Activated CD8-positive, alpha-beta memory T cell treated with anti-CD3 and anti-CD28 coated beads for 24 hours (primary cell): ENCODE measurements around the gene DLGAP1.

Experiments
- DNase-seq: peaks from one replicate; pipeline ENCODE4 v3.0.0-alpha.2; 2020

Gene DLGAP1

GRCh38 chr18:3758531-3758930 is 696.6 kb downstream of the DLGAP1 start:
- no peak for DNase-seq

GRCh38 chr18:3757361-3757760 is 697.7 kb downstream of the DLGAP1 start:
- no peak for DNase-seq

DNA sequence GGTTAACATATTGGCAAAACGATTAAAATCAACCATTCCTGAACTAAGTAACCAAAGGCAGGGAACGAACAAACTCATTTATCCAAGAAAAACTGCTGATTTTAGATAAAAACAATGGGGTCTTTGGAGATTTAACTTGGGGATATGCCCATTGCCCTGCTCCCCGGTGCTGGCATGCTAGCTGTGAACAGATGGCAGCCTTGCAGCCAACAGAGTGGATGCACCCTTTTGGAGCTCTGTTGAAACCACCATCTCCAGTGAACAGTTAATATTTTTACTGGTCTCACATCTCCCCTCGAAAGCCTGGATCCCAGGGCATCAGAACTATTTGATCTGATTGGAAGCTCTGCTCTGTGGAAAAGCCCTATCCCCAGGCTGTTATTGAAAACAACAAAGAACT is 702.0 kb downstream of the DLGAP1 start:
- no peak for DNase-seq

GRCh38 chr18:3748086-3748485 is 707.0 kb downstream of the DLGAP1 start:
- DNase-seq = no peak

DNA sequence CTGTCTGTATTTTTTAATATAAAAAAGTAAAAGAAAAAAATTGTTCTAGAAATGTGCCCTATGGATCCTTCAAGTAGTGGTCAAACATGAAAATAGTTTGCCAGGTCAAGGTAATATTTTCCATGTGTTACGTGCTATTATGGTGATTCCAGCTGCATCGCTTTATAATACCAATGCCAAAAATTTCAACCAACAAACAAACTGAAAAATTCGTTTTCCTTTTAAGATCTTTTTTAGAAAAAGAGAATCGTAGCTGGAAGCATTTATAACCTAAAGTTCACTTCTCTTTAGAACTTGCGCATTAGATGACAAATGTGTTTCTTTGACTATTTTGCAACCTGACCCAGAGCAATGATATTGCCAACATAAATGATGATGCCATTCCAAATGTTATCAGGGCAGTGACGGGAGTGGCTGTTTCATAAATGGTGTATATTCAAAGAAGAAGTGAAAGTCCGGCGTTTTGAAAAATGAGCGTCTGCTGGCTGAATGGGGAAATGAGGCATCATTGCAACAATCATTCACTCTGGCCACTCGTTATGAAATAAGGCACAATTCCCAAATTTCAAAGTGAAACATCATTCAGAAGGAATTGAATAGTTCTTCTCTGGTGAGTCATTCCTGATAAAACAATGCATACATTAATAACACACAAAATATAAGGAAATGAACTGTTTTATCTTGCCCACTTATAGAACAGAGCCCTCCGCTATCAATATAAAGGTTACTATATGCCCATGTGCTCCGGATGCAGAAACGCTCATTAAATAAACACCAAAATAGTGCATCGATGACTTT is 707.7 kb downstream of the DLGAP1 start:
- DNase-seq = no peak

GRCh38 chr18:3742541-3742940 is 712.6 kb downstream of the DLGAP1 start:
- no peak for DNase-seq

DNA sequence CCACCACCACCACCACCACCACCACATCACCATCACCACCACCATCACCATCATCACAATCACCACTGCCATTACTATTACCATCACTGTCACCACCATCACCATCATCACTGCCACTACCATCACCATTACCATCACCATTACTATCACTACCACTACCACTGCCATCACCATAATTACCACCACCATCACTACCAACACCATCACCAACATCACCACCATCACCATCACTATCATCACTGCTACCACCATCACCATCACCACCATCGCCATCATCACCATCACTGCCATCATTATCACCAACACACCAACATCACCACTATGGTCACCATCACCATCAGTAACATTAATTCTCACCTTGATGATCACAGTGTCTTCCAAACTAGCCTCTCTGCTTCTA is 713.8 kb downstream of the DLGAP1 start:
- no peak for DNase-seq

DNA sequence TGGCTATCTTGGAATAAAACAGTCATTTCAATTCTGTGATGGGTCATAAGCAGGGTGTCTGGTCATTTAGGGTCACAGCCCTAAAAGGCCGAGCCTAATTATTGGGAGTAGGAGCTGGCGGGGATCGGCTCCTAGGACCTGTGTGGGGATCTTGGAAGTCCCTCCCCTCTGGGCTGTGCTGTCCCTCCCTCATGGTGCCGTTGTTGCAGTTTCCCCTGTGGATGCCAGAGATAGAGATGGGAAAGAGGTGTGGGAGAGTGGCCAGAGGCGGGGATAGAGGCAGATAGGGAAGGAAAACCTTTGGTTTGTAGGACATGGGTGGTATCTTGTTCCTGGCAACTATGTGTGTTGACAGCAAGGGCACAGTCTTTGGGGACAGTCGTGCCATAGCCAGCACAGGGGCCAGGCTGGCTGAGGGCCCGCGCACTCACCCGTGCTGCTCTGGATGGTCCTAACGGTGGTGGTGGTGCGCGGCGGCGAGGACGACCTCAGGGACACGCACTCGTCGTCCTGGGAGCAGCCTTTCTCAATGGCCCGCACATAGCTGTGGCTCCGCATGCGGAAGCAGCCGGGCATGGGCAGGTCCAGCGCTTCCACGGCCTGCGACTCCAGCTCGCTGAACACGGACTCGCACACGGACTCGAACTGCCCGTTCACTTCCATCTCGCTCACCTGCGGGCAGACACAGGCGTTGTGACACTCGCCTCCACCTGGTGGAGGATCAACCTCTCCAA is 726.2 kb downstream of the DLGAP1 start:
- no peak for DNase-seq

GRCh38 chr18:3727274-3727673 is 727.8 kb downstream of the DLGAP1 start:
- DNase-seq = no peak

DNA sequence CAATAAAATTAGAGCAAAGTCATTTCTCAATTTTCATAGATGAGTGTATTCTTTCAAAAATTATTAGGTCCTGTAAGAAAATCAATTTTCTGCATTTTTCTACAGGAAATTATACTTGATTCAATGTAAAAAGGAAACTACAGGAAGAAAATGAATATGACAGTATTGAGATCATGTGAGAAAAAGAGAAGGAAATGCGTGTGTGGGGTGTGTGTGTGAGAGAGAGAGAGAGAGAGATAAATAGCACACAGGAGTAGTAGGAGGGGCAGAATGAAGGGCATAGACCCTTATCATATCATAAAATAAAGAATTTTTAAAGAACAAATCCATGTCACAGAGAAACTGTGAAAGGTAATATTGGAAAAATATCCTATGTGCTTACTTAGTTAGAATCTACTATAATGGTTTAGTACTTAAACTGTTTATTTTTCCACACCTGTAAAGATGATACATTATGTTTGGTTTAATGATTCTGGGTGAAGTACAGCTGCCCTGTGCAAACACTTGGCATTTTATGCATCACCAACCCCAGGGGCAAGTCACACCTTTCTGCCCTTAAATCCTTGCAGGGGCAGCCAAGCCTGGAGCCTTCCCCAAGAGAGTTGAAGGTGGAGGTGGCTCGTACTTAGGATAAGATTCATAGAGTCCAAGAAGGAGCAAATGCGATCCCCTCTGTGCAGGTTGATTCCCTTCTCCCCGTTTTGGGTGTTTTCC is 728.7 kb downstream of the DLGAP1 start:
- no peak for DNase-seq

- no peak for DNase-seq
Measured at GRCh38 chr18:3725115-3725514, 730.0 kb downstream of the DLGAP1 start.

DNA sequence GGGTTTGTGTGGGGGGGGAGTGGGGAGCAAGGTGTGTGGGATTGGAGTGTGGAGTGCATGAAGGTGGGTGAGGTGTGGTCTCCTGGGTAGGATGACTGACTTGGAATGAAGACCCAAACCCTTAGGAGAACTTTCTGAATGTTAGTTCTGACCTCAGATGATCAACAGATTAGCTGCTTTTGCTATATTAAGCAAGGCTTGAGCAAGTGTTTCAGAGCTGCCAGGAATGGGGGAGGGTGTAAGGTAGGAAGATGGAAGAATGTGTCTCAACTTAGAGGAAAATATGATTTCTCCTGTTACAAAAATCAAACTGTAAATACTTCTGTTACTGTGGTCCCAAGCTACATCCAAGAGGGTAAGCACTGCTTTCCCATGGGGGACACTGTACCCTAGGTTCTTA is 731.6 kb downstream of the DLGAP1 start:
- no peak for DNase-seq

DNA sequence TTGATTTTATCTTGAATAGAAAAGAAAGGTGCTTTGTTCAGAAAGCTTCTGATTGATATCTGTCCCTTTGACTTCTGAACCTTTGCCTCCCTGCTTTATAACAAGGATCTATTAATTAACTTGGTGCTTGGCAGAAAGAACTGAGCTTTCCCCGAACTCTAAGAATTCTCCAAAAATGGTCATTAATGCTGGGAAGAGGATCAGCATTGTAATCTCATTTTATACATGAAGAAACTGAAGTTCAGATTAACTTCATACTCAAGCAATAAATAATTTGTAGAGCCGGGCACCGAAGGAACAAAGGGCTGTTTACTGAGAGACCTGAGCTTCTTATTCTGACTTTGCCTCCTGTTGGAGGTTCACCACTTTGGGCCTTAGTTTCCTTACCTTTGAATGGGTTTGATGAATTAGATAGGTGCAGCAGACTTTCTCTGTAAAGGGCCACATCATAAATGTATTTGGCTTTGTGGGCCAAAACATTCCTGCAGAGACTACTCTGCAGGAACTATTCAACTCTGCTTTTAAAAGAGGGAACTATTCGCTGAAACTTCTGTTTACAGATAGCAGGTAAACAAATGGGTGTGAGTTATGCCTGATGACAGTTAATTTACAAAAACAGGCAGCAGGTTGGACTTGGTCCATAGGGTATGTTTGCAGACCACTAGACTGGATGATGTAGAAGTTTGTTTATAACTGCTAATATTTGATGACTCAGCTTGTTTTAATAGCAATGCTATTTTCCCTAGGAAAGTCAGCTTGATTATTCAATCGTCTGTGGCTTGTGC is 732.3 kb downstream of the DLGAP1 start:
- no peak for DNase-seq

- DNase-seq = no peak
Measured at GRCh38 chr18:3721771-3722648, 733.1 kb downstream of the DLGAP1 start.

DNA sequence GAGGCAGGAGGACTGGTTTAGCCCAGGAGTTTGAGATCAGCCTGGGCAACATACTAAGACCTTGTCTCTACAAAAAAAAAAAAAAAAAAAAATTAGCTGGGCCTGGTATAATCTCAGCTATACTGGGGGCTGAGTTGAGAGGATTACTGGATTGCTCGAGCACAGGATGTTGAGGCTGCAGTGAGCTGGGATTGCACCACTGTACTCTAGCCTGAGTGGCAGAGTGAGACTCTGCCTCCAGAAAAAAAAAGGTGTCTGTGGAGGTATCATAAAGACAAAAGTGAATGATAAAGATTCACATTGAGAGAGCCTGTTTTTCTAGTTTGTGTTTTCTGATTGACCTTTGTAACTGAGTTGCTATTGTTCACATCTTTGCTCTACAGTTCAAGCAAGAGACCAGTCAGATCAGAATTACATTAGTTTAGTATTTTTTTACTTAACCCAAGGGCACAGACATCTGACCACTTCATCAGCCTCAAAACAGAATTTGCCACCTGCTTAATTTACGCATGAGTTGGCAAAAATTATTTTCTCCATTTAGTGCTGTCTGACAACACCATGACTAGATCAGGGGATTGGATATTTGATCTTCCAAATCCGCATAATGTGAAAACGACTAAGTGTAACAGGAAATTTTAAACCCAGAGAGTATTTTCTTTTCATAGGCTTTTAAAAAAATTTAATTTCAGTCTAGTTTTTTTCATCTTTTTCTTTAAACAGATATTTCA is 734.1 kb downstream of the DLGAP1 start:
- no peak for DNase-seq

- no peak for DNase-seq
Measured at GRCh38 chr18:3720159-3720558, 734.9 kb downstream of the DLGAP1 start.

DNA sequence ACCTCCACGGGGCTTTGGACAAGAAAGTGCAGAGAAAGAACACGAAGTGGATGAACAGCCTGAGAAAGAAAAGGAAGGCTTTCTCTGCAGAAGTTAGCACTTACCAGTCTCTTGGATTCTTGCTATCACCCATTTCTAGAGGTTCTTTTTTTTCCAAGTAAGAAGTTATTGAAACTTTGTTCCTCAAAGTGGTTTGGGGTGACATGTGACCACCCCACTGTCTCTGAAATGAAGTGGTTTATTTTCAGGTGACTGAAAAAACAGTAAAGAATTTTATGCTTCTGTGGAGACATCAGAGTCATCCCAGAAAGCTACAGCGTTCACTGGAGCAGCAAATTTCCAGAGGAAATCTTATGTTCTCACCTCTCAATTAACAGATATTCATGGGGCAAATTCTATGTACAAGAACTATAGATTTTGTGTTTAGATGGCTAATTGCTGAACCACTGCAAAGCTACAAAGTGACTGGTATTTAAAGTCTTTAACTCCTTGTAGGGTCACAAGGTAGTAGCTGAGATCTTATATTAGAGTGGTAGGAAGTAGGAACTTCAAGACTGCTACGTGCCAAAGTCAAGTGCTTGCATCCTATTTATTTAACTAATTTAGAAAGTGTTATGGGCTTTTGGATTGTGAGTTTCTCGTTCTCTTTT is 737.6 kb downstream of the DLGAP1 start:
- DNase-seq = no peak

DNA sequence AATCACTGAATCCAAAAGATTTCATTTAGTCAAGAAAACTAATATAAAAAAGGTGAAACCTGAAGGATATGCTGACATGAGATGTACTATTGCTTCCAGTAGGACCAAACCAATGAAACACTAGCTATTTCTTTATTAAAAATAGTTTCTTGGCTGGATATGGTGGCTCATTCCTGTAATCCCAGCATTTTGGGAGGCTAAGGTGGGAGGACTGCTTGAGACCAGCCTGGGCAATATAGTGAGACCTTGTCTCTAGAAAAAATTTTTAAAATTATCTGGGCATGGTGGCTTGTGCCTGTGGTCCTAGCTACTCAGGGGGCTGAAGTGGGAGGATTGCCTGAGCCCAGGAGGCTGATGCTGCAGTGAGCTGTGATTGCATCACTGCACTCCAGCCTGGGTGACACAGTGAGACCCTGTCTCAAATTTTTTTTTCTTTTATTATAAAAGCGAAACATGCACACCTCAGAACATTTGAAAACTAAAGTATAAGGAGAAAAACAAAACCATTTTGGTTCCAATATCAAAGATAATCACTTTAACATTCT is 738.9 kb downstream of the DLGAP1 start:
- no peak for DNase-seq

DNA sequence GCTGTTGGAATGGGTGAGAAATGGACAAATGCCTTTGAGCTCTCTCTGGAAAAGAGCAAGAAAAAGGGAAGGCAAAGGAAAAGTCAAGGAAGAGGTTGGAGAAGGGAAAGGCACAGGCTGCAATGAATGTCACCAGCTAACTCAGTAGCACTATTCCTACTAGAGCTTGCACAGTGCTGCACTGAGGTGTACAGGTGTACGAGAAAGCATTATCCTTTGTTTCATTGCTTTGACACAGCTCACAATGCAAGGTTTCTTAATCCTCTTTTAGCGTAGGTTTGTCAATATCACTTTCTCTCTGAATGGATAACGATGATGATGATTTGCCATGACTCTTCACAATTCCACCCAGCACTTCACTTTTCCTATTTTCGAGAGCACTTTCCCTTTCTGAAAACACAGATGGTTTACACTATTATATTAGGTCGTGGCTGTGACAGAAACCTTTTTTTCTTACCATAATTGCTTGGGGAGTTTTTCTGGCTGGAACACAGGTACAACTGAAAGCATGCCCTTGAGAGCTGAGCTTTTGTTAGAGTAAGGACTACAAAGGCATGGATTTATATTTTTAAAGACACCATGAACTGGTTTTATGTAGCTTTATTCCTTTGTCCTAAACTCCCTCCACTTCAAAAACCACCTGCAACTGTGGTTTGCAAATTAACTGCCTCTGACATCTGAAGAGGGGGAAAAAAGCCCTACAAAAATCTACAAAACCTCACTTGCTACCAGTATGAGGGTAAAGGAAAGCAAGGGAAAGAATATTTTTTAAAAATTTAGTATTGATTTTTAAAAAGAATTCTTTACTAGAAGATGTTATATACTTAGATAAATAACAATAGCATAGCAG is 739.7 kb downstream of the DLGAP1 start:
- no peak for DNase-seq
